Muscle of leg (tissue), 11 donors: ENCODE measurements around the gene CDH4. TPM values are rescaled to one million over a fixed set of nuclear protein-coding genes. Genes with fewer than 3 reads are reported as not detected.

Experiments used
- DNase-seq: peaks from one replicate; pipeline ENCODE4 v3.0.0; 2013
- H3K27ac ChIP-seq: one replicate; pipeline ENCODE4 v1.5.1; 2013; ENCODE audit warnings: mild to moderate bottlenecking, low read length, control low read depth
- H3K27me3 ChIP-seq: one replicate; pipeline ENCODE4 v1.6.1; 2013; ENCODE audit warnings: low read length; ENCODE audit not compliant: control insufficient read depth, insufficient read depth
- H3K36me3 ChIP-seq: one replicate; pipeline ENCODE4 v1.6.1; 2013; ENCODE audit warnings: low read length; ENCODE audit not compliant: control insufficient read depth, insufficient read depth
- H3K4me1 ChIP-seq: one replicate; pipeline ENCODE4 v1.6.1; 2013; ENCODE audit warnings: low read length; ENCODE audit not compliant: control insufficient read depth, insufficient read depth
- H3K4me3 ChIP-seq: one replicate; pipeline ENCODE4 v1.5.1; 2013; ENCODE audit warnings: low read length, control low read depth
- H3K9me3 ChIP-seq: replicated peaks from 2 replicates; pipeline ENCODE4 v1.6.1; 2013; ENCODE audit warnings: low read depth, low read length; ENCODE audit not compliant: control insufficient read depth
- WGBS: methylation state at CpG from one replicate; pipeline ENCODE4 v1.1.5; 2013; ENCODE audit warnings: missing lambda C conversion rate; ENCODE audit not compliant: insufficient coverage; 5-methylcytosine and 5-hydroxymethylcytosine counted together
- polyA plus RNA-seq, 8 donors: library from polyadenylated mRNA; unstranded; fragments of 120-200 nt; gene quantifications; one replicate each; pipeline versions ENCODE4 v1.2.1 to v1.2.3, GENCODE V29; 2013; ENCODE audit warnings: inconsistent platforms in 1 of 8, low replicate concordance in 1 of 8; ENCODE audit not compliant: insufficient read length in 8 of 8, insufficient read depth in 1 of 8
- total RNA-seq: library from RNA; stranded (reverse); fragments of 120-200 nt; gene quantifications from one replicate; pipeline ENCODE4 v1.2.4, GENCODE V29; 2013

The CDH4 gene
- total and polyA plus RNA-seq, 9 donors, result 0.66 to 1.4 (median 1.2) TPM

GRCh38 chr20:61525781-61526431 is 273.8 kb downstream of the CDH4 start:
- no peaks in the 10 kb centered on the region for H3K9me3 ChIP-seq
- no peaks in the 10 kb centered on the region for H3K36me3 ChIP-seq
- H3K4me3 ChIP-seq, result no peak overlapping the region
- no peaks in the 10 kb centered on the region for H3K4me1 ChIP-seq
- no peak overlapping the region for H3K27ac ChIP-seq
- H3K27me3 ChIP-seq, result peaks cover 14% of the 10 kb centered on the region
- no peak for DNase-seq
- WGBS, result 49% methylated on average over 13 of the region's 21 CpGs

GRCh38 chr20:61526907-61527306 is 274.8 kb downstream of the CDH4 start:
- Histone ChIP-seq H3K36me3 (no peaks in the 10 kb centered on the region), H3K4me3 (no peak overlapping the region), H3K4me1 (no peaks in the 10 kb centered on the region), H3K9me3 (no peaks in the 10 kb centered on the region), H3K27me3 (peaks cover 12% of the 10 kb centered on the region), H3K27ac (no peak overlapping the region)
- no peak for DNase-seq
- WGBS, result 87% methylated on average over 10 of the region's 13 CpGs

DNA sequence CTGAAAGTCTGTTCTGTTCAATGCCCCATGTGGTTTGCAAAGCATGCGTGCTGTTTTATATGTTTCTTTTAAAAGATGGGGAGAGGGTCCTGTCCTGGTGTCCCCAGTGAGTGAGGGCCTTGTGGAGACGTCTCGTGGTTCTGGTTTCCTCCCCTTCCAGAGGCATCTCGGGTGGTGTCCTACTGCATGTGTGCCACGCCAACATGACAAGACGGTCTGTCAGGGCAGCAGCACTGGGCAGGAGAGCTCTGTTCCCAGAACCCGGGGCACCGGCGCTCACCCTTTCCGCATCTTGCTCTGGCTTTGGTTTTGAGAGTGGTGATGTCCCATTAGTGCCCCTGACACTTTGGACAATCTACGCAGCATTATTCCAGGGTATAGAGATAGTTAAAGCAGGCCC is 275.6 kb downstream of the CDH4 start:
- DNase-seq, result no peak
- Histone ChIP-seq H3K27ac (no peak overlapping the region), H3K4me3 (no peak overlapping the region), H3K27me3 (peaks cover 12% of the 10 kb centered on the region), H3K4me1 (no peaks in the 10 kb centered on the region), H3K9me3 (no peaks in the 10 kb centered on the region), H3K36me3 (no peaks in the 10 kb centered on the region)
- WGBS, result 91% methylated on average over 8 of the region's 11 CpGs

GRCh38 chr20:61528591-61528990 is 276.5 kb downstream of the CDH4 start:
- H3K27me3 ChIP-seq, result peaks cover 12% of the 10 kb centered on the region
- WGBS, result 86% methylated on average over 3 of the region's 9 CpGs

DNA sequence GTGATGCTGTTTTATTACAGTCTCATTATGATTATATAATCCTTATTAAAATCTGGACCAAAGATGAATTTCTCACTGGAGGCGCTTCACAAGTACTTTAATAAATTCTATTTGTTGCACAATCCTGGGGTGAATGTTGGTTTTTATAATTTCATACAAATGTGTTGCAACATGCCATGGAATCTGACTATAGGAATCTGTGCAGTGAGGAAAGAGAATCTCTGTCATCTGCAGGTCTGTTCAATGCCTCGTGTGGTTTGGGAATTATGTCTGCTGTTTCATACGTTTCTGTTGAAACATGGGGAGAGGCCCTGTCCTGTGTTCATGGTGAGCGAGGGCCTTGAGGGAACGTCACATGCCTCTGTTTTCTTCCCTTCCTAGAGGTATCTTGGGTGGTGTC is 277.3 kb downstream of the CDH4 start:
- H3K36me3 ChIP-seq, result no peaks in the 10 kb centered on the region
- H3K27ac ChIP-seq, result no peak overlapping the region
- H3K27me3 ChIP-seq, result peaks cover 12% of the 10 kb centered on the region
- DNase-seq, result no peak
- H3K4me3 ChIP-seq, result no peak overlapping the region
- H3K4me1 ChIP-seq, result no peaks in the 10 kb centered on the region
- H3K9me3 ChIP-seq, result no peaks in the 10 kb centered on the region
- 23% methylated on average over 2 of the region's 5 CpGs for whole genome bisulfite sequencing

More at GRCh38 chr20:61528591-61528990, 276.5 kb downstream of the CDH4 start:
- H3K27ac ChIP-seq, result no peak overlapping the region
- no peak for DNase-seq
- H3K4me3 ChIP-seq, result no peak overlapping the region
- H3K9me3 ChIP-seq, result no peaks in the 10 kb centered on the region
- H3K36me3 ChIP-seq, result no peaks in the 10 kb centered on the region
- H3K4me1 ChIP-seq, result no peaks in the 10 kb centered on the region

GRCh38 chr20:61531553-61532345 is 279.7 kb downstream of the CDH4 start:
- WGBS, result 74% methylated on average over 21 of the region's 22 CpGs
- DNase-seq, result no peak
- Histone ChIP-seq H3K9me3 (no peaks in the 10 kb centered on the region), H3K4me3 (no peak overlapping the region), H3K4me1 (no peaks in the 10 kb centered on the region), H3K27ac (no peak overlapping the region), H3K36me3 (no peaks in the 10 kb centered on the region), H3K27me3 (no peaks in the 10 kb centered on the region)

GRCh38 chr20:61532736-61533135 is 280.7 kb downstream of the CDH4 start:
- WGBS, result 86% methylated on average over 8 of the region's 8 CpGs
- H3K27me3 ChIP-seq, result no peaks in the 10 kb centered on the region
- H3K27ac ChIP-seq, result no peak overlapping the region
- H3K4me3 ChIP-seq, result no peak overlapping the region
- H3K36me3 ChIP-seq, result no peaks in the 10 kb centered on the region
- H3K4me1 ChIP-seq, result no peaks in the 10 kb centered on the region
- no peak for DNase-seq
- no peaks in the 10 kb centered on the region for H3K9me3 ChIP-seq

GRCh38 chr20:61533231-61533631 is 281.2 kb downstream of the CDH4 start:
- no peak for DNase-seq
- Histone ChIP-seq H3K36me3 (no peaks in the 10 kb centered on the region), H3K9me3 (no peaks in the 10 kb centered on the region), H3K27ac (no peak overlapping the region), H3K4me1 (no peaks in the 10 kb centered on the region), H3K27me3 (no peaks in the 10 kb centered on the region), H3K4me3 (no peak overlapping the region)
- 76% methylated on average over 18 of the region's 18 CpGs for WGBS

GRCh38 chr20:61534346-61534745 is 282.3 kb downstream of the CDH4 start:
- DNase-seq, result no peak
- 88% methylated on average over 3 of the region's 10 CpGs for WGBS

GRCh38 chr20:61535091-61535490 is 283.0 kb downstream of the CDH4 start:
- Histone ChIP-seq H3K36me3 (no peaks in the 10 kb centered on the region), H3K27ac (no peak overlapping the region), H3K27me3 (no peaks in the 10 kb centered on the region), H3K4me1 (no peaks in the 10 kb centered on the region), H3K4me3 (no peak overlapping the region), H3K9me3 (no peaks in the 10 kb centered on the region)
- no peak for DNase-seq
- WGBS, result 80% methylated on average over 10 of the region's 10 CpGs

More at GRCh38 chr20:61534346-61534745, 282.3 kb downstream of the CDH4 start:
- Histone ChIP-seq H3K27me3 (no peaks in the 10 kb centered on the region), H3K4me1 (no peaks in the 10 kb centered on the region), H3K4me3 (no peak overlapping the region), H3K9me3 (no peaks in the 10 kb centered on the region), H3K36me3 (no peaks in the 10 kb centered on the region), H3K27ac (no peak overlapping the region)
